ENCODE measurements around the gene ADCY4.

DNA sequence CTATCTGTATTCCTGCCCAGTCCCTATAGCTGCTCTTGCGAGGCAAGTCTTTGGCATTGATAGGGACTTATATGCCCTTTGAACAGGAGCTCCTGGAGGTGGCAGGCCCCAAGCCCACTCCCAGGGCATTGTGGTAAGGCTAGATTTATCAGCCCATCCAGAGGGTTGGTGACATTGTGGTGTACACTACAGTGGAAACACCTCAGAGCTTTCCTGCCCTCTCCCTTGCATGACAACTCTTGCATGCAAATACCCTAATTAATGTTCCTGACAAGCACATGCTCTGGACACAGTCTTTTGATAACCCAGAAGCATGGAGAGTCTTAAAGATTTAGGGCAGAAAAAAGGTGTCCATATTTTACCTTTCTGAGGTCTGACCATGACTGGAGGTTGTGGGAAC is 5.7 kb upstream of the ADCY4 start:
- TF ChIP-seq, protein P1, sequence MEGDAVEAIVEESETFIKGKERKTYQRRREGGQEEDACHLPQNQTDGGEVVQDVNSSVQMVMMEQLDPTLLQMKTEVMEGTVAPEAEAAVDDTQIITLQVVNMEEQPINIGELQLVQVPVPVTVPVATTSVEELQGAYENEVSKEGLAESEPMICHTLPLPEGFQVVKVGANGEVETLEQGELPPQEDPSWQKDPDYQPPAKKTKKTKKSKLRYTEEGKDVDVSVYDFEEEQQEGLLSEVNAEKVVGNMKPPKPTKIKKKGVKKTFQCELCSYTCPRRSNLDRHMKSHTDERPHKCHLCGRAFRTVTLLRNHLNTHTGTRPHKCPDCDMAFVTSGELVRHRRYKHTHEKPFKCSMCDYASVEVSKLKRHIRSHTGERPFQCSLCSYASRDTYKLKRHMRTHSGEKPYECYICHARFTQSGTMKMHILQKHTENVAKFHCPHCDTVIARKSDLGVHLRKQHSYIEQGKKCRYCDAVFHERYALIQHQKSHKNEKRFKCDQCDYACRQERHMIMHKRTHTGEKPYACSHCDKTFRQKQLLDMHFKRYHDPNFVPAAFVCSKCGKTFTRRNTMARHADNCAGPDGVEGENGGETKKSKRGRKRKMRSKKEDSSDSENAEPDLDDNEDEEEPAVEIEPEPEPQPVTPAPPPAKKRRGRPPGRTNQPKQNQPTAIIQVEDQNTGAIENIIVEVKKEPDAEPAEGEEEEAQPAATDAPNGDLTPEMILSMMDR (conservative IDR thresholded peaks at IDR 0.05; ENCODE audit: low read length) = no peak
- no peak for TF ChIP-seq EZH2phosphoT487 (IDR thresholded peaks at IDR 0.05; ENCODE audit: borderline replicate concordance, low read depth, low read length)
